RWPE1 (cell line): ENCODE measurements around the gene PKMYT1.

Source experiments
- CTCF ChIA-PET: fragments of 350-600 bp; sonication (Branson Sonifier 250); formaldehyde crosslinking; extraction: SDS; loops from one replicate; lab custom pipeline; 2021; lab: Yijun Ruan, JAX
- POLR2A ChIA-PET: fragments of 400-600 bp; formaldehyde crosslinking; extraction: SDS; loops from one replicate; lab custom pipeline; 2020; ENCODE audit warnings: antibody characterized with exemption; ENCODE audit not compliant: low non-redundant PET; lab: Yijun Ruan, JAX
- DNase-seq: peaks from one replicate; pipeline ENCODE4 v3.0.0; 2012; ENCODE audit warnings: low spot score
- H3K27ac ChIP-seq: fragments of 450-650 bp; 2 replicates; pipeline ENCODE4 v1.5.1; 2017
- TF ChIP-seq, protein P1 (sequence below): fragments of 450-650 bp; conservative IDR thresholded peaks from 2 replicates; pipeline ENCODE4 v1.5.1; 2017; ENCODE audit warnings: low read depth, mild to moderate bottlenecking

PKMYT1 gene

DNA sequence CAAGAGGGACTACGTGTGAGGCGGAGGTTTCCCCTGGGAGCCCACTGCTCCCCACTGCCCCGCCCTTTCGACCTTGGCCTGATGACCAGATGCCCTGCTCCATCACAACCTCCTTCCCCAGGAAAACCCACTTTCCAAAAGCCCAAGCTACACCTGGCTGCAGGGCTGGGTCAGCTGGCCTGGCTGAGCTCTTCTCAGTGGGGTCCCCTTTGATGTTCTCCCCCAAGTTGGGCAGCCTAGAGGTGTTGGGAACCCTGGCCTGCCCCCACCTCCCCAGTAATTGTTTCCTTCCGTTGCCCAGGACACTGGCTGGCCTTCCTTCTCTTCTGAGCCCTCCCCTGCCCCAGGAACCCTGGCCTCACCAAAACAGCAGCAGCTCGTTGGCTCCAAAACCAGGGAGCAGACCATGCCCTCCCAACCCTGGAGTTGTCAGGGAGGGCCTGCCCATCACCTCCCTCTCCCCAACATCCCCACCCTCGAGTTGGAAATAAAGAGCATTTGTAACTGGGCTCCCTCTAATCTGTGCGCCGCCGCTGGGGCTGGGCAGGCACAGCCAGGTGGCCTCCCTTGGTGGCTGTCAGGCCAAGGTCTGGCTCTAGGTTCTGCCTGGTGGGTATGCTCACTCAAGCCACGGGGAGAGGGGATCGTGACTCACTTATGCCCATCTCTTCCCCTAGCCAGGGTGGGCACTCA, 33.9 kb upstream of the PKMYT1 start:
- no peak for DNase-seq
- POLR2A ChIA-PET, result no interaction called here
- H3K27ac ChIP-seq, result no peak overlapping the region
- TF ChIP-seq, protein P1, sequence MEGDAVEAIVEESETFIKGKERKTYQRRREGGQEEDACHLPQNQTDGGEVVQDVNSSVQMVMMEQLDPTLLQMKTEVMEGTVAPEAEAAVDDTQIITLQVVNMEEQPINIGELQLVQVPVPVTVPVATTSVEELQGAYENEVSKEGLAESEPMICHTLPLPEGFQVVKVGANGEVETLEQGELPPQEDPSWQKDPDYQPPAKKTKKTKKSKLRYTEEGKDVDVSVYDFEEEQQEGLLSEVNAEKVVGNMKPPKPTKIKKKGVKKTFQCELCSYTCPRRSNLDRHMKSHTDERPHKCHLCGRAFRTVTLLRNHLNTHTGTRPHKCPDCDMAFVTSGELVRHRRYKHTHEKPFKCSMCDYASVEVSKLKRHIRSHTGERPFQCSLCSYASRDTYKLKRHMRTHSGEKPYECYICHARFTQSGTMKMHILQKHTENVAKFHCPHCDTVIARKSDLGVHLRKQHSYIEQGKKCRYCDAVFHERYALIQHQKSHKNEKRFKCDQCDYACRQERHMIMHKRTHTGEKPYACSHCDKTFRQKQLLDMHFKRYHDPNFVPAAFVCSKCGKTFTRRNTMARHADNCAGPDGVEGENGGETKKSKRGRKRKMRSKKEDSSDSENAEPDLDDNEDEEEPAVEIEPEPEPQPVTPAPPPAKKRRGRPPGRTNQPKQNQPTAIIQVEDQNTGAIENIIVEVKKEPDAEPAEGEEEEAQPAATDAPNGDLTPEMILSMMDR, result no peak
- CTCF ChIA-PET, result interaction anchor here (0.7 to 1.0 kb wide), 2 partner anchors 10 to 351 kb away, joined by 3 to 6 read pairs; no protein-coding TSS in a partner anchor

DNA sequence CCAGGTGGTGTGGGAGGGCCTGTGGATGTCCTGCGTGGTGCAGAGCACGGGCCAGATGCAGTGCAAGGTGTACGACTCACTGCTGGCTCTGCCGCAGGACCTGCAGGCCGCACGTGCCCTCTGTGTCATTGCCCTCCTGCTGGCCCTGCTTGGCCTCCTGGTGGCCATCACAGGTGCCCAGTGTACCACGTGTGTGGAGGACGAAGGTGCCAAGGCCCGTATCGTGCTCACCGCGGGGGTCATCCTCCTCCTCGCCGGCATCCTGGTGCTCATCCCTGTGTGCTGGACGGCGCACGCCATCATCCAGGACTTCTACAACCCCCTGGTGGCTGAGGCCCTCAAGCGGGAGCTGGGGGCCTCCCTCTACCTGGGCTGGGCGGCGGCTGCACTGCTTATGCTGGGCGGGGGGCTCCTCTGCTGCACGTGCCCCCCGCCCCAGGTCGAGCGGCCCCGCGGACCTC, 33.3 kb upstream of the PKMYT1 start:
- TF ChIP-seq, protein P1, result no peak
- CTCF ChIA-PET, result interaction anchor here (0.7 to 1.0 kb wide), 2 partner anchors 9 to 351 kb away, joined by 3 to 6 read pairs; no protein-coding TSS in a partner anchor
- H3K27ac ChIP-seq, result no peak overlapping the region
- POLR2A ChIA-PET, result no interaction called here
- DNase-seq, result no peak

DNA sequence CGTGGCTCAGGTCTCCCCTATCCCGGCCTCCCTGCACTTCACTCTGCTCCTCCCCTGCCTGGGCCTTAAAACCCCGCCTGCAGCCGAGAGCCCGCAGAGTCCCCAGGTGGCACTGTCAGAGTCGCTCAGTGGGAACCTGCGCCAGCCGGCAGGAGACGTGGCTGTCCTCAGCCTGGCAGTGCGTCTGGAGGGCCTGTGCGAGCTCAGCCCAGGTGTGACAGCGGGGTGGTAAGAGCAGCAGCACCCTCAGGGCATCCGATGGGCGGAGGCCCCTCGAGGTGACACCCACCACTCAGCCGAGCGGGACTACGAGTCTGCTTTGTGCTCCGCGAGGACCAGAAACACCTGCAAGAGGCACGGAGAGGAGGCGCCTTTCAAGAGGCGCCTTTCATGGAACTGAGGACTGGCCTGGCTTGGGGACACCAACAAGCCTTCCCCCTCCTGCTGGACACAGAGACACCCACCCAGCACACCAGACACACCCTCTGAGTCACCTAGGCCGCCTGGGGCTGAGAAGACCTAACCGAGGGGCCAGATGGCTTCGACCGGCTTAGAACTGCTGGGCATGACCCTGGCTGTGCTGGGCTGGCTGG, 32.7 kb upstream of the PKMYT1 start, which contains the start of gene CLDN9:
Gene CLDN9 (plus strand): TSS at position 96 of the 593 bp plus-strand sequence. CDS start 440 bp downstream, at position 536.
- TF ChIP-seq, protein P1, result no peak
- POLR2A ChIA-PET, result interaction anchor here (3.7 kb wide), 1 partner anchor 9 kb away, joined by 49 read pairs; the partner anchor contains the start of gene TNFRSF12A
- H3K27ac ChIP-seq, result no peak within 1 kb of the TSS
- DNase-seq, result no peak
- CTCF ChIA-PET, result no interaction called here

DNA sequence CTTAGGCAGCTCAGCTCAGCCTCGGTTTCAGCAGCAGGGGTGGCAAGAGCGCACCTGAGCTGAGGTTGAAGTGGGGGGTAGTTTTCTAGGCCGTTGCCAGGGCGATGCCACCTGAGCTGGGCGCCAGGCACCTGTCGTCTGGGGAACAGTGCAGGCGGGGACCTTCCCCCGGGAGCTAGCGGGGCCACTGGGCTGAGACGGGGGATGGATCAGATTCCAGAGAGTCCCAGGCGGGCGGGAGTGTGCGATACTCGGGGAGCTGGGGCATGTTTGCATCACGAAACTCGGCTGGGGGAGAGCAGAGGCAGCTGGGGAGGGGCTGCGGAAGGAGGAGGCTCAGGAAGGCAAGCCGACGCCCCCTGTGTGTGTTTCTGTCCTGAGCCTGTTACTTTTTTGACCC, 32.0 kb upstream of the PKMYT1 start:
- H3K27ac ChIP-seq, result no peak overlapping the region
- TF ChIP-seq, protein P1, result no peak
- no peak for DNase-seq
- POLR2A ChIA-PET, result interaction anchor here (3.7 kb wide), 1 partner anchor 9 kb away, joined by 49 read pairs; the partner anchor contains the start of gene TNFRSF12A
- CTCF ChIA-PET, result interaction anchor here (0.9 to 1.7 kb wide), 2 partner anchors 9 to 15 kb away, joined by 3 to 5 read pairs; no protein-coding TSS in a partner anchor

DNA sequence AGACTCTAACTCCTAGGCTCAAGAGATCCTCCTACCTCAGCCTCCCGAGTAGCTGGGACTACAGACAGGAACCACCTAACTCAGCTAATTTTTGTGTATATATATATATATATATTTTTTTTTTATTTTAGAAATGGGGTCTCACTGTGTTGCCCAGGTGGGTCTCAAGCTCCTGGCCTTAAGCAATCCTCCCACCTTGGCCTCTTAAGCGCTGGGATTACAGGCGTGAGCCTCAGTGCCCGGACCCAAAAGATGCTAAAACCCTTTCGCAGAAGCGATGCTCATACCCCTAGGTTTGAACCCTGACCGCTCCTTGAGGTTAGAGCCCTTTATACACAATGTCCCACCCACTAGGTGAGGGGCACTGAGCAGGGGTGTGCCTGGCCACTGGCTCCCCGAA, 30.3 kb upstream of the PKMYT1 start:
- POLR2A ChIA-PET, result interaction anchor here (0.6 to 3.7 kb wide), 4 partner anchors 11 to 1087 kb away, joined by 3 to 49 read pairs (median 6); partner anchors contain the start of gene TNFRSF12A

More for the DNA sequence above, 30.3 kb upstream of the PKMYT1 start:
- CTCF ChIA-PET, result interaction anchor here (0.7 to 1.7 kb wide), 4 partner anchors 12 to 26 kb away, joined by 3 to 6 read pairs (median 4); no protein-coding TSS in a partner anchor
- H3K27ac ChIP-seq, result no peak overlapping the region
- TF ChIP-seq, protein P1, result no peak
- no peak for DNase-seq
